ENCODE results near the gene GTF2F1.
"Not testable (repeated sequence)": the region's sequence is repeated elsewhere in the genome, so short reads cannot be mapped to it uniquely, and the experiment has no call there.

GTF2F1 gene

DNA sequence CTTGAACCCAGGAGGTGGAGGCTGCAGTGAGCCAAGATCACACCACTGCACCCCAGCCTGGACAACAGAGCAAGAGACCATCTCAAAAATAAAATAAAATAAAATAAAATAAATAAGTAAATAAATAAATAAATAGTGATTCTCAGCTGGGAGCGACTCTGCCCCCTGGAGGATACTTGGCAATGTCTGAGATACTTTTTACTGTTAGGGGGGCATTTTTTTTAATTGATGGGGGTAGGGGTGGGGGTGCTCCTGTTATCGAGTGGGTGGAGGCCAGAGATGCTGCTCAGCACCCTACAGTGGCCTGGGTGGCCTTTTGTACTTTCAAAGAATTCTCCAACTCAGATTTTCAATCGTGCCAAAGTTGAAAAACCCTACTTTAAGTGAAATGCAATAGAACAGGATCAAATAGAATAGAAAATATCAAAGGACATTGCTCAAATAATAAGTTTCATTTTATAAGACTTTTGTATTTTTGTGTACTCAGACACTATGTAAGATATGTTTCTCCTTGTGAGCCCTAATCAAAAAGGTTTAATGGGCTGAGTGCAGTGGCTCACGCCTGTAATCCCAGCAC, 38.8 kb downstream of the GTF2F1 start:
- no peak for DNase-seq

DNA sequence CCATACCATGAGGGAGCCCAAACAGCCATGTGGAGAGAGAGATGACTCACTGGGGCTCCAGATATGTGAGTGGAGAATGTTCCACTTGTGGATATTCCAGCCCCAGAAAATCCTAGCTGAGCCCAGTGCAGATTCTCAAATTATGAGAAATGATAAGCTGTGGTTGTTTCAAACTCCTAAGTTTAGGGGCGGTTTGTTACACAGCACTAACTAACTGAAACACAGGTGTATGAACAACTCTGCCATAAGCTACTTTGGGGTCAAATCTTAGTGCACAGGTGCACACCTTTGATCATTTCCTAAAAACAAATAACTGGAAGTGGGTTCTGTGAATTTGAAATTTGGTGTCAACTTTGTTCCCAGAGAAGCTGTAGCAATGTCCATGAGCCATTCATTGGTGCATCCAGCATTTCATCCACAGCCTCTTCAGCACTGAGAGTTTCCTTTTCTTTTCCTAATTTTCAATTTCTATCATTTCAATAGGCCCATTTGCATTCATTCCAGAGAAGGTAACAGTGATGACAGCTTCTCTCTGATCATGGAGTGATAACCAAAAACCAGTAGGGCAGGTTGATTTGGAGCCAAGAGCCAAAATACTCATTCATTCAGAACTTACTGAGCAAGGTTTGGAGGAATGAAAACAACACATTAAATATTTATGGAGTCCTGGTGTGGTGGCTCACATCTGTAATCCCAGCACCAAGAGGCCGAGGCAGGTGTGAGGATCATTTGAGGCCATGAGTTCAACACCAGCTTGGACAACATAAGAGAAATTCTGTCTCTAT, 40.4 kb downstream of the GTF2F1 start:
- no peak for DNase-seq

DNA sequence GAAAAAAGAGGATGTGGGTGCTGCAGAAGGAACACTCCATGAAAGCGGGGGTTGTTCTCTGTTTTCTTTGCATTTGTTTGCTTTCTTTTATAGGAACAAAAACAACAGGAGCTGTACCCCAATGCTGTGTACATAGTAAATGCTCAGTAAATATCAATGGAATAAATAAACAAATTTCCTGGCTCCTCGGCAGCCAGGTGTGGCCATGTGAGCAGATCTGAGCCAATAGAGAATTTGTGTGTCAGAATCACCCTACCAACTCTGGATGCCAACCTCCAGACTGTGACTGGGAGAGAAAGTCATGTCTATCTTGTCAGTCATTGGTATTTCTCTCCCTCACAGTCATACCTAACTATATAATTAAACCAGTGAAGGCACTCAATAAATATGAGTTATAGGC, 42.3 kb downstream of the GTF2F1 start:
- DNase-seq, result no peak

DNA sequence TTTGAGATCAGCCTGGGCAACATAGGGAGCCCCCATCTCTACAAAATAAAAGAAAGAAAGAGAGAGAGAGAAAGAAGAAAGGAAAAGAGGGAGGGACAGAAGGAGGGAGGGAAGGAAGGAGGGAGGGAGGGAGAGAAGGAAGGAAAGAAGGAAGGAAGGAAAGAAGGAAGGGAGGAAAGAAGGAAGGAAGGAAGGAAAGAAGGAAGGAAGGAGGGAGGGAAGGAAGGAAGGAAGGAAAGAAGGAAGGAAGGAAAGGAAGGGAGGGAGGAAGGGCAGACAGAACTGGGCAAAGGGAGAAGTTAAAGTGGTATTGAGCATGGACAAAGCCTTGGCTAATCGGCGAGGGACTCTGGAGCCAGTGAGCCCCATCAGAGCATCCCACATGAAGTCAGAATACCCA, 43.7 kb downstream of the GTF2F1 start:
- DNase-seq, result not testable (repeated sequence)

DNA sequence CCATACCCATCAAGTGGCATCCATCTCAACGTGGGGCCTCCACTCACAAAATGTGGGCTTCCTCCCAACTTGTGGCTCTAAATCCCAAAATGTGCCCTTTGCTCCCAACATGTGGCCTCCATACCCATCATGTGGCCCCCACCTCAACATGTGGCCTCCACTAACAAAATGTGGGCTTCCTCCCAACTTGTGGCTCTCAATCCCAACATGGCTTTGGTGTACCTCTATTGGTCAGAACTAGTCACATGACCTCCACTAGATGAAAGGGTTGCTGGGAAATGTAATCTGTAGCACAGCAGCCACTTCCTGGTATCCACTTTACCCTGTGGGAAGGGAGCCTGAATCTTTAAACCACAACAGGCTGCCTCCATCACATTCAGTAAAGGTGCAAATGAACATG, 49.5 kb downstream of the GTF2F1 start:
- DNase-seq, result no peak

DNA sequence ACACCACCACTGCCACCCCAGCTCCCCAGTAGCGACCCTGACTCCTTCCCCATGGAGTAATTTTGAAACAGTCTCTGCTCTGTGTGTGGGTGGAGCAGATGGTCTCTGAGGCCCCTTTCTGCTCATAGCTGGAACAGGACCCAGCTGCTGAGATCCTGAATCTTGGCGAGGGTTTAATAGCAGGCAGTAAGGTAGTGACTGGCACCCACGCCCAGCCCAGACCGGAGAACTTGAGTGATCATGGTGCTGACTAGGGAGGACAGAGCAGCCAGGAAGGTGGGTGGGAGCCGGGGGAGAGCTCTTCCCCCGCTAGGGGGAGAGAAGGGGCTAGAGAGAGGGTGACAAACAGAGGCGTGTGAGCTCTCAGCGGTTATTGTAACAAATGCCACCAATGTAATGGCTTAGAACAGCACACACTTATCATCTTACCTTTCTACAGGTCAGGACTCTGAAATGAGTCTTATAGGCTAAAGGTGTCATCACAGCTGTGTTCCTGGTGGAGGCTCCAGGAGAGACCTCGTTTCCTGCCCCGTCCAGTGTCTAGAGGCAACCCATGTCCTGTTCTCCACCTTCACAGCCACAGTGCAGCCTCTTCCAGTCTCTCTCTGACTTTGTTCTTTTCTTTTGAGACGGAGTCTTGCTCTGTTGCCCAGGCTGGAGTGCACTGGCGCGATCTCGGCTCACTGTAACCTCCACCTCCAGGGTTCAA, 52.3 kb downstream of the GTF2F1 start:
- no peak for DNase-seq

DNA sequence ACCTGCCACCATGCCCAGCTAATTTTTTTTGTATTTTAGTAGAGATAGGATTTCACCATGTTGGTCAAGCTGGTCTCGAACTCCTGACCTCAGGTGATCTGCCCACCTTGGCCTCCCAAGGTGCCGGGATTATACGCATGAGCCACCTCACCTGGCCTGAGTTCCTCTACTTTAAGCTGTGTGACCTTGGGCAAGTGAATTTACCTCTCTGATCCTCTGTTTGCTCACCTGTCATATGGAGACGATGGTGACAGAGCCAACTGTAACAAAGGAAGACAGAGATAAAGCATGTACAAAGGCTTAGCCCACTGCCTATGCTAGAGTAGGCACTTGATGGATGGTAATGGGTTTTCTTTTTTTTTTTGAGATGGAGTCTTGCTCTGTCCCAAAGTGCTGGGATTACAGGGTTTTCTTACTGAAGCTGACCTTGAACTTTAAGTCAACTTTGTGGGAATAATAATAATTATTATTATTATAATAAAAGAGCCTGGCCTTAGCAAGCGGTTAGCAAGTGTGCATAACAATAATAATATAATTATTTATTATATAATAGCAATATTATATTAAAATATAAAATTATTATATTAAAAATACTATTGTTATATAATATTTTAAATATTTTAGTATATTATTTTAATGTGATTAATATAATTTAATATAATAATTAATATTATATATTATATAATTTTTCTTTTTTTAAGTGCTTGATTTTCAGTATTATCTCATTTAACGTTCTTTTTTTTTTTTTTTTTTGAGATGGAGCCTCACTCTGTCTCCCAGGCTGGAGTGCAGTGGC, 58.3 kb downstream of the GTF2F1 start:
- DNase-seq, result no peak

DNA sequence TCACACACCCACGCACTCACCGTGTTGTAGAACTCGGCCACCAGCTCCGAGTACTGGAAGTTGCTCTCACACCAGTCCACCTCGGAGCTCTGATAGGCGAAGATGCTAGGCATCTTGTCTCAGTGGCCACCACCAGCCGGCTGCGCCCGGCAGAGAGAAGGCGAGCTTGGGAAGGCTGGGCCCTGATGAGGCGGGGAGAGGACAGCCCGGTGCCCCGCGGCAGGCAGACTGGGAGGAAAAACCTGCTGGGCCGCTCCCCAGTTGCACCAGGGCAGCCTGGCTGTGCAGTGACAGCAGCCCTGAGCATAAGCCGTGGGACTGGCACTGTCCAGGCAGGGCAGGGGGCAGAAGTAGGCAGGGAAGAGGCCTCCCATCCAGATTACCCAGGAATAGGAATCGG, 59.5 kb downstream of the GTF2F1 start, which contains the start of gene ACER1:
Gene ACER1, minus strand, starts transcription at position 174 of the 400 bp plus-strand sequence. Its CDS starts 61 bp downstream, at position 113.
- DNase-seq, result no peak

Data from DMS79 (cell line).